HCT116 (cell line): Measurements from ENCODE around the gene MICALL2. TPM values are rescaled to one million over a fixed set of nuclear protein-coding genes. Genes with fewer than 3 reads are reported as not detected.

Source experiments
- ATAC-seq: fragments of 200-7000 bp; cut with Tn5 transposase; 2 replicates; pipeline ENCODE4 v1.9.1; 2020; ENCODE audit warnings: mild to moderate bottlenecking, moderate library complexity
- BruUV-seq: library from RNA; stranded (reverse); fragments of 400-500 nt; replicated peaks from 2 replicates; lab custom pipeline; 2021; lab: Mats Ljungman, UMichigan
- CTCF ChIA-PET: fragments of 300-600 bp; sonication (Branson Sonifier 250); formaldehyde crosslinking; loops from one replicate; lab custom pipeline; 2021; ENCODE audit warnings: antibody characterized with exemption; lab: Charles Lee
- POLR2A ChIA-PET: fragments of 300-600, 350-600 bp; sonication (Branson Sonifier 250); formaldehyde crosslinking; loops from one replicate; lab custom pipeline; 2021; ENCODE audit warnings: antibody characterized with exemption; lab: Charles Lee
- RAD21 ChIA-PET, 2 experiments: fragments of 300-600 bp; sonication (Branson Sonifier 250); formaldehyde crosslinking; loops; one replicate each; lab custom pipeline; 2023; ENCODE audit warnings: low total read pairs in 2 of 2; ENCODE audit not compliant: uncharacterized antibody in 2 of 2, unreplicated experiment in 2 of 2, low non-redundant PET in 1 of 2; lab: Charles Lee
- DNase-seq: peaks from one replicate; pipeline ENCODE4 v3.0.0-alpha.2; 2010; ENCODE audit warnings: low read depth, low spot score
- H2AFZ ChIP-seq: fragments of 200-600 bp; shearing (Covaris generic), sonication (generic); 2 replicates; pipeline ENCODE4 v1.6.1; 2017; ENCODE audit warnings: low read depth, mixed run types, mixed read lengths, antibody characterized with exemption, low read length; ENCODE audit not compliant: poor library complexity, severe bottlenecking
- H3K27ac ChIP-seq: 2 replicates; pipeline ENCODE4 v1.5.1; 2012; ENCODE audit warnings: low read depth, low read length
- H3K27me3 ChIP-seq: fragments of 200-600 bp; sonication (generic); 2 replicates; pipeline ENCODE4 v1.6.1; 2016; ENCODE audit warnings: mixed run types, low read length, mixed read lengths; ENCODE audit not compliant: insufficient read depth
- H3K36me3 ChIP-seq, 2 experiments: fragments of 200-500 bp in 1 of 2; fragments of 200-600 bp in 1 of 2; sonication (Bioruptor generic) in 1 of 2; sonication (generic) in 1 of 2; 2 replicates each; pipeline versions ENCODE4 v1.5.1 to v1.6.1; 2014 to 2016; ENCODE audit warnings: low read length in 2 of 2, inconsistent platforms in 1 of 2, mixed read lengths in 1 of 2, mixed run types in 1 of 2; ENCODE audit not compliant: insufficient read depth in 2 of 2, control insufficient read depth in 1 of 2
- H3K4me1 ChIP-seq, 2 experiments: fragments of 200-600 bp in 1 of 2; sonication (generic) in 1 of 2; 2 replicates each; pipeline versions ENCODE4 v1.5.1 to v1.6.1; 2012 to 2017; ENCODE audit warnings: low read length in 2 of 2, inconsistent platforms in 1 of 2, mild to moderate bottlenecking in 1 of 2, mixed read lengths in 1 of 2, mixed run types in 1 of 2, moderate library complexity in 1 of 2; ENCODE audit not compliant: insufficient read depth in 2 of 2, control insufficient read depth in 1 of 2
- H3K4me2 ChIP-seq: fragments of 200-600 bp; sonication (generic); 2 replicates; pipeline ENCODE4 v1.6.1; 2017; ENCODE audit warnings: mixed run types, low read length, mixed read lengths
- H3K4me3 ChIP-seq, 2 experiments: fragments of 200-600 bp in 1 of 2; sonication (generic) in 1 of 2; replicated peaks in 1 of 2; 2 replicates each; pipeline ENCODE4 v1.5.1; 2011 to 2016; ENCODE audit warnings: low read length in 2 of 2, control low read depth in 1 of 2, low read depth in 1 of 2, mild to moderate bottlenecking in 1 of 2, mixed read lengths in 1 of 2, mixed run types in 1 of 2
- H3K79me2 ChIP-seq: fragments of 200-600 bp; sonication (generic); 2 replicates; pipeline ENCODE4 v1.6.1; 2017; ENCODE audit warnings: mild to moderate bottlenecking, mixed run types, low read length, moderate library complexity, mixed read lengths; ENCODE audit not compliant: insufficient read depth
- H3K9ac ChIP-seq: fragments of 200-600 bp; sonication (generic); 2 replicates; pipeline ENCODE4 v1.6.1; 2016; ENCODE audit warnings: low read length, mixed read lengths
- H3K9me2 ChIP-seq: fragments of 200-600 bp; sonication (generic), shearing (Covaris generic); 2 replicates; pipeline ENCODE4 v1.6.1; 2017; ENCODE audit warnings: mixed run types, mild to moderate bottlenecking, moderate library complexity; ENCODE audit not compliant: insufficient read depth
- H3K9me3 ChIP-seq, 2 experiments: fragments of 200-500 bp in 1 of 2; fragments of 200-600 bp in 1 of 2; sonication (Bioruptor generic) in 1 of 2; sonication (generic) in 1 of 2; 2 replicates each; pipeline ENCODE4 v1.6.1; 2014 to 2017; ENCODE audit warnings: low read length in 2 of 2, mixed read lengths in 2 of 2, inconsistent platforms in 1 of 2, low read depth in 1 of 2, mild to moderate bottlenecking in 1 of 2, mixed run types in 1 of 2, moderate library complexity in 1 of 2; ENCODE audit not compliant: control insufficient read depth in 1 of 2, insufficient read depth in 1 of 2
- H4K20me1 ChIP-seq: fragments of 200-600 bp; sonication (generic), shearing (Covaris generic); 2 replicates; pipeline ENCODE4 v1.6.1; 2017; ENCODE audit warnings: mixed run types, mild to moderate bottlenecking, moderate library complexity; ENCODE audit not compliant: insufficient read depth
- CBX3 ChIP-seq: IDR thresholded peaks from 2 replicates; pipeline ENCODE4 v1.6.1; 2012; ENCODE audit warnings: low read depth
- CEBPB ChIP-seq: IDR thresholded peaks from 2 replicates; pipeline ENCODE4 v1.6.1; 2012; ENCODE audit warnings: low read depth
- EGR1 ChIP-seq: IDR thresholded peaks from 2 replicates; pipeline ENCODE4 v1.6.1; 2012; ENCODE audit warnings: low read depth
- ELF1 ChIP-seq: IDR thresholded peaks from 2 replicates; pipeline ENCODE4 v1.6.1; 2012; ENCODE audit warnings: low read depth, borderline replicate concordance
- EZH2 ChIP-seq: fragments of 200-600 bp; sonication (generic); IDR thresholded peaks from 2 replicates; pipeline ENCODE4 v1.6.1; 2017; ENCODE audit warnings: antibody characterized with exemption, mixed run types
- EZH2phosphoT487 ChIP-seq: fragments of 200-600 bp; IDR thresholded peaks from 2 replicates; pipeline ENCODE4 v1.6.1; 2018; ENCODE audit warnings: antibody characterized with exemption, borderline replicate concordance
- JUND ChIP-seq: IDR thresholded peaks from 2 replicates; pipeline ENCODE4 v1.6.1; 2012
- POLR2AphosphoS5 ChIP-seq: IDR thresholded peaks from 2 replicates; pipeline ENCODE4 v1.6.1; 2011; ENCODE audit warnings: mild to moderate bottlenecking, low read depth, low read length, moderate library complexity
- RAD21 ChIP-seq: IDR thresholded peaks from 2 replicates; pipeline ENCODE4 v1.6.1; 2012; ENCODE audit warnings: low read depth, mild to moderate bottlenecking
- SP1 ChIP-seq: IDR thresholded peaks from 2 replicates; pipeline ENCODE4 v1.6.1; 2012; ENCODE audit warnings: low read depth
- SRF ChIP-seq: IDR thresholded peaks from 2 replicates; pipeline ENCODE4 v1.6.1; 2012; ENCODE audit warnings: low read depth
- TCF7L2 ChIP-seq: IDR thresholded peaks from 2 replicates; pipeline ENCODE4 v1.7.0; 2011; ENCODE audit warnings: borderline replicate concordance, inconsistent platforms; ENCODE audit not compliant: insufficient read depth, insufficient read length; ENCODE audit errors: extremely low read depth
- YY1 ChIP-seq: IDR thresholded peaks from 2 replicates; pipeline ENCODE4 v1.6.1; 2011; ENCODE audit warnings: low read length, low read depth, moderate library complexity, mild to moderate bottlenecking; ENCODE audit not compliant: insufficient replicate concordance; ENCODE audit errors: extremely low read depth
- ZFX ChIP-seq: fragments of 450-650 bp; IDR thresholded peaks from 2 replicates; pipeline ENCODE4 v1.6.1; 2017
- ZNF274 ChIP-seq: fragments of 200-500 bp; sonication (Bioruptor generic); IDR thresholded peaks from 2 replicates; pipeline ENCODE4 v1.6.1; 2014; ENCODE audit warnings: mild to moderate bottlenecking, low read depth, low read length, inconsistent platforms
- intact Hi-C: fragments of 100-400 bp; cut with micrococcal nuclease; formaldehyde crosslinking; loops from 2 replicates; pipeline ENCODE4 v1.10.0; 2022
- total RNA-seq: library from RNA; stranded (reverse); gene quantifications from one replicate; pipeline ENCODE4 v1.2.1, GENCODE V29; 2021; ENCODE audit not compliant: unreplicated experiment
- TF ChIP-seq, protein P1 (sequence below): IDR thresholded peaks from 2 replicates; pipeline ENCODE4 v1.6.1; 2012
- TF ChIP-seq, protein P2 (sequence below): IDR thresholded peaks from 2 replicates; pipeline ENCODE4 v1.6.1; 2012; ENCODE audit warnings: low read depth
- TF ChIP-seq, protein P3 (sequence below): IDR thresholded peaks from 2 replicates; pipeline ENCODE4 v1.6.1; 2011; ENCODE audit warnings: mild to moderate bottlenecking, low read length, moderate library complexity; ENCODE audit not compliant: insufficient replicate concordance; ENCODE audit errors: extremely low read depth
- TF ChIP-seq, protein P4 (sequence below): IDR thresholded peaks from 2 replicates; pipeline ENCODE4 v1.6.1; 2012

MICALL2 gene
- total RNA-seq, 1 experiment from 2014 or later: 60.7 TPM

DNA sequence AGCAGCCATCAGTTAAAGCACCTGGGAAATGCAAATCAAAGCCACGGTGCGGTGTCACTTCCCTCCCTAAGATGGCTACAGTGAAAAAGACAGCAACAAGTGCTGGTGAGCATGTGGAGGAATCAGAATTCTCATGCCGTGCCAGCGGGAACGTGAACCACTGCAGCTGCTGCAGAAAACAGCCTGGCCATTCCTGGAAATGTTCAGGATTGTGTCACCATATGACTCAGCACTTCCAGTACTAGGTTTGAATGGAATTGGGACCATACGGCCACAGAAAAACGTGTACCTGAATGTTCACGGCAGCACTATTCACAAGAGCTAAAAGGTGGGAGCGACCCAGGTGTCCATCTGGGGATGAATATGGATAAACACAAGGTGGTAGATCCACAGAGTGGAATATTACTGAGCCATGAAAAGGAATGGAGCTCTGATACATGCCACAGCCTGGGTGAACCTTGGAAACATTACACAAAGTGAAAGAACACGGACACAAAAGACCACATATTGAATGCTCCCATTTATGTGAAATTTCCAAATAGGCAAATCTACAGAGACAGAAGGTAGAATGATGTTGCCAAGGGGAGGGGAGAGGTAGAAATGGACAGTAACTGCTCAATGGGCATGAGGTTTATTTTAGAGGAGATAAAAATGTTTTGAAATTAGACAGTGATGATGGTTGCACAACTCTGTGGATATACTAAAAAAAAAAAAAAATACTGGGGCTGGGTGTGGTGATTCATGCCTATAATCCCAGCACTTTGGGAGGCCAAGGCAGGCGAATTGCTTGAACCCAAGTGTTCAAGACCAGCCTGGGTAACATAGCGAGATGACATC, 61.6 kb downstream of the MICALL2 start:
- DNase-seq (no peak), ATAC-seq (no peak)
- Histone ChIP-seq H3K9me2 (no peaks in the 10 kb centered on the region), H2AFZ (no peak overlapping the region), H3K79me2 (no peaks in the 10 kb centered on the region), H3K4me3 (no peak overlapping the region), H3K36me3 (no peaks in the 10 kb centered on the region), H3K9ac (no peak overlapping the region), H3K9me3 (peaks cover 0 to 4% of the 10 kb centered on the region in 2 experiments; a peak in 1 of 4 replicates), H3K27ac (no peak overlapping the region), H4K20me1 (no peaks in the 10 kb centered on the region), H3K4me2 (no peak overlapping the region), H3K4me1 (peaks cover 5 to 18% of the 10 kb centered on the region in 2 experiments), H3K27me3 (no peaks in the 10 kb centered on the region)
- POLR2A ChIA-PET: no interaction called here
- TF ChIP-seq YY1 (no peak), CBX3 (no peak), SP1 (no peak), JUND (no peak), SRF (no peak), EZH2phosphoT487 (no peak), EZH2 (no peak), POLR2AphosphoS5 (no peak), TCF7L2 (no peak), RAD21 (no peak), CEBPB (no peak), ZFX (no peak), ZNF274 (no peak), EGR1 (no peak), ELF1 (no peak)
- TF ChIP-seq, protein P1, sequence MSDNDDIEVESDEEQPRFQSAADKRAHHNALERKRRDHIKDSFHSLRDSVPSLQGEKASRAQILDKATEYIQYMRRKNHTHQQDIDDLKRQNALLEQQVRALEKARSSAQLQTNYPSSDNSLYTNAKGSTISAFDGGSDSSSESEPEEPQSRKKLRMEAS: no peak
- TF ChIP-seq, protein P2, sequence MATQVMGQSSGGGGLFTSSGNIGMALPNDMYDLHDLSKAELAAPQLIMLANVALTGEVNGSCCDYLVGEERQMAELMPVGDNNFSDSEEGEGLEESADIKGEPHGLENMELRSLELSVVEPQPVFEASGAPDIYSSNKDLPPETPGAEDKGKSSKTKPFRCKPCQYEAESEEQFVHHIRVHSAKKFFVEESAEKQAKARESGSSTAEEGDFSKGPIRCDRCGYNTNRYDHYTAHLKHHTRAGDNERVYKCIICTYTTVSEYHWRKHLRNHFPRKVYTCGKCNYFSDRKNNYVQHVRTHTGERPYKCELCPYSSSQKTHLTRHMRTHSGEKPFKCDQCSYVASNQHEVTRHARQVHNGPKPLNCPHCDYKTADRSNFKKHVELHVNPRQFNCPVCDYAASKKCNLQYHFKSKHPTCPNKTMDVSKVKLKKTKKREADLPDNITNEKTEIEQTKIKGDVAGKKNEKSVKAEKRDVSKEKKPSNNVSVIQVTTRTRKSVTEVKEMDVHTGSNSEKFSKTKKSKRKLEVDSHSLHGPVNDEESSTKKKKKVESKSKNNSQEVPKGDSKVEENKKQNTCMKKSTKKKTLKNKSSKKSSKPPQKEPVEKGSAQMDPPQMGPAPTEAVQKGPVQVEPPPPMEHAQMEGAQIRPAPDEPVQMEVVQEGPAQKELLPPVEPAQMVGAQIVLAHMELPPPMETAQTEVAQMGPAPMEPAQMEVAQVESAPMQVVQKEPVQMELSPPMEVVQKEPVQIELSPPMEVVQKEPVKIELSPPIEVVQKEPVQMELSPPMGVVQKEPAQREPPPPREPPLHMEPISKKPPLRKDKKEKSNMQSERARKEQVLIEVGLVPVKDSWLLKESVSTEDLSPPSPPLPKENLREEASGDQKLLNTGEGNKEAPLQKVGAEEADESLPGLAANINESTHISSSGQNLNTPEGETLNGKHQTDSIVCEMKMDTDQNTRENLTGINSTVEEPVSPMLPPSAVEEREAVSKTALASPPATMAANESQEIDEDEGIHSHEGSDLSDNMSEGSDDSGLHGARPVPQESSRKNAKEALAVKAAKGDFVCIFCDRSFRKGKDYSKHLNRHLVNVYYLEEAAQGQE: no peak
- TF ChIP-seq, protein P3, sequence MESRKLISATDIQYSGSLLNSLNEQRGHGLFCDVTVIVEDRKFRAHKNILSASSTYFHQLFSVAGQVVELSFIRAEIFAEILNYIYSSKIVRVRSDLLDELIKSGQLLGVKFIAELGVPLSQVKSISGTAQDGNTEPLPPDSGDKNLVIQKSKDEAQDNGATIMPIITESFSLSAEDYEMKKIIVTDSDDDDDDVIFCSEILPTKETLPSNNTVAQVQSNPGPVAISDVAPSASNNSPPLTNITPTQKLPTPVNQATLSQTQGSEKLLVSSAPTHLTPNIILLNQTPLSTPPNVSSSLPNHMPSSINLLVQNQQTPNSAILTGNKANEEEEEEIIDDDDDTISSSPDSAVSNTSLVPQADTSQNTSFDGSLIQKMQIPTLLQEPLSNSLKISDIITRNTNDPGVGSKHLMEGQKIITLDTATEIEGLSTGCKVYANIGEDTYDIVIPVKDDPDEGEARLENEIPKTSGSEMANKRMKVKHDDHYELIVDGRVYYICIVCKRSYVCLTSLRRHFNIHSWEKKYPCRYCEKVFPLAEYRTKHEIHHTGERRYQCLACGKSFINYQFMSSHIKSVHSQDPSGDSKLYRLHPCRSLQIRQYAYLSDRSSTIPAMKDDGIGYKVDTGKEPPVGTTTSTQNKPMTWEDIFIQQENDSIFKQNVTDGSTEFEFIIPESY: no peak
- TF ChIP-seq, protein P4, sequence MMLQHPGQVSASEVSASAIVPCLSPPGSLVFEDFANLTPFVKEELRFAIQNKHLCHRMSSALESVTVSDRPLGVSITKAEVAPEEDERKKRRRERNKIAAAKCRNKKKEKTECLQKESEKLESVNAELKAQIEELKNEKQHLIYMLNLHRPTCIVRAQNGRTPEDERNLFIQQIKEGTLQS: no peak
- intact Hi-C loops: no loop called here
- CTCF ChIA-PET: no interaction called here
- no TSS peak for BruUV-seq
- RAD21 ChIA-PET: no interaction called here
